HG03280 (cell line): ENCODE data around the gene RNF220.

Experiments
- ATAC-seq: cut with Tn5 transposase; IDR thresholded peaks from one replicate; pipeline ENCODE4 v1.9.1; 2021; ENCODE audit warnings: mild to moderate bottlenecking, moderate library complexity; ENCODE audit not compliant: unreplicated experiment

Gene RNF220

GRCh38 chr1:44575396-44575795, 170.3 kb downstream of the RNF220 start:
- ATAC-seq: no peak

GRCh38 chr1:44576456-44577150, 171.5 kb downstream of the RNF220 start:
- ATAC-seq: no peak

DNA sequence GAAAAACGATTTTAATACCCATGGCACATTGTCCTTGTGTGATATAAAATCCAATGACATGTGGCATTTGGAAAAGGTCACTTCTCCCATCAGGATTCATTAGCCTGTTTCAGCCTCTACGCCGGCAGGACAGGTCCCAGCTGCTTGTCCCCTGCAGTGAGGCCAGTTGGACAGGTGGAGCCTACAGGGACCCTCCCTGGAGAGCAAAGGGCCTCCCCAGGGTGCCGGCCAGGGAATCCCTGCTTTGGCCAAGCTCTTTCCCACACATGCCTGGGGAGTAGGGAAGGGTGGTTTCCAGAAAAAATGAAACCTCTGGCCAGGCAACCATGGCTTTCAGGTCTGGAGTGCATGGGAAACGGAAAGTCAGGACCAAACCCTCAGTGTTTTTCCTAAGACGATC, 176.2 kb downstream of the RNF220 start:
- no peak for ATAC-seq

- no peak for ATAC-seq
These were observed 179.1 kb downstream of the RNF220 start for GRCh38 chr1:44584167-44584566.

- no peak for ATAC-seq
These were observed 180.4 kb downstream of the RNF220 start for GRCh38 chr1:44585315-44585920.

DNA sequence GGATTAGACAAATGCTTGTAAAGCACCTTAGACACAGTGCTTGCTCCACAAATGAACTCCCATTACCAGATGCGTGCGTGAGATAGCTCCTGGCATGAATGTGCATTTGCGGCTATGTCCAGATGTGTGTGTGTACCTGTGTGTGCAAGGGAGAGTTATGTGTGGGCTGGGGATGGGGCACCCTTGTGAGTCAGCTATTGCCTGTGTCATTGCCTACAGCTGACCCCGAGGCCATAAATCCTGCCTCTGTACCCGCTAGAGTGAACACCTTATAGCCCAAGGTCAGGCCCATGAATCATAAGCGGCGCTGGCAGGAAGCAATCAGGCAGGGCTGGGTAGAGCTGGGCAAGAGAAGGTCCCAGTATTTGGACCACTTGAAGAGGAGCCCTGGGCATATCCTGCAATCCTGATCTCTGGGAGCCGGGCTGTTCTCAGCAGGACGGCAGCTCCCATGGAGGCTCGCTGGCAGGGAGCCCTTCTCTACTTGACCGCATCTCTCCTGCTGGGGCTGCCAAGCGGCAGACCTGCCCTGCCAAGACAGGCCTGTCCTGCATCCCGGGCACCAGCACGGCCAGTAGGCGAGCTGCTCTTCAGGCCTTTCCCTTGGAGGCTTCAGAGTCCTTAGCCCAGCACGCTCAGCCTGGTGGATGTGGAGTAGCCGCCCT, 182.9 kb downstream of the RNF220 start:
- no peak for ATAC-seq

- no peak for ATAC-seq
These were observed 183.6 kb downstream of the RNF220 start for GRCh38 chr1:44588551-44589210.

DNA sequence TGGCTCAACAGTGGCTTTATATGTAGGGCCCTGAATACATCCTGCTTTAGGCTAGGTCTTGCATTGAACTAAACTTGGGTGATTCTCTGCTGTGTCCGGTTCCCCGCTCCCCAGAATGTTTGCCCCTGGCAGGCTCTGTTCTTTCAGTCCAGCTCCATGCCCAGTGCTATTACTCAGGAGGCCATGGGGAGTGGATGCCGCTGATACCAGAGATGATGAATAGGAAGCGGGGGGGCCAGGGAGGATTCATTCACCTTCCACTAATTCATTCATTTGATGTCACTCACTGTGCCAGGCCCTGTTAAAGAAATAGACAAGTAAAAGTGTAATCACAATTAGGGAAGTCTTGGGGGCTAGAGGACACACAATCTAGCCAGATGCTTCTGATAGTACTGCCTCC, 185.4 kb downstream of the RNF220 start:
- ATAC-seq: no peak

DNA sequence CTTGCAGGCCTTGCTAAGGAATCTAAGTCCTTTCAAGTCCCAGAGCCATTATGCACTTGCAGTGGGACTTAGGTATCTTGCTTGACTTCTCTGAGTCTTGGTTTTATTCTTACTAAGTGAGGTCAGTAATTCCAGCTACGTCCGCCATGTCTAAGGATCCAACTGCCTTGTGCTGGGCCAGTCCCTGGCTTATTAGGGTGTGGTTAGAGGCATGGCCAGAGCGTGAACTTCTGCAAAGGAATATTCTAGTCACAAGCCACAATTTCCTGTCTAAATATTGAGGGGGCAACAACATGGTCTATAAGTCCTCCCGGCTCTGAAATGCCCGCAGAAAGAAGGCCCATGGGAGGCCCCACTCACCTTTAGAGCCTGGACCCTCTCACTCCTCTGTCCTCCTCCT, 186.3 kb downstream of the RNF220 start:
- ATAC-seq: no peak

GRCh38 chr1:44592208-44593145, 187.4 kb downstream of the RNF220 start:
- no peak for ATAC-seq

GRCh38 chr1:44594353-44594752, 189.3 kb downstream of the RNF220 start:
- no peak for ATAC-seq

DNA sequence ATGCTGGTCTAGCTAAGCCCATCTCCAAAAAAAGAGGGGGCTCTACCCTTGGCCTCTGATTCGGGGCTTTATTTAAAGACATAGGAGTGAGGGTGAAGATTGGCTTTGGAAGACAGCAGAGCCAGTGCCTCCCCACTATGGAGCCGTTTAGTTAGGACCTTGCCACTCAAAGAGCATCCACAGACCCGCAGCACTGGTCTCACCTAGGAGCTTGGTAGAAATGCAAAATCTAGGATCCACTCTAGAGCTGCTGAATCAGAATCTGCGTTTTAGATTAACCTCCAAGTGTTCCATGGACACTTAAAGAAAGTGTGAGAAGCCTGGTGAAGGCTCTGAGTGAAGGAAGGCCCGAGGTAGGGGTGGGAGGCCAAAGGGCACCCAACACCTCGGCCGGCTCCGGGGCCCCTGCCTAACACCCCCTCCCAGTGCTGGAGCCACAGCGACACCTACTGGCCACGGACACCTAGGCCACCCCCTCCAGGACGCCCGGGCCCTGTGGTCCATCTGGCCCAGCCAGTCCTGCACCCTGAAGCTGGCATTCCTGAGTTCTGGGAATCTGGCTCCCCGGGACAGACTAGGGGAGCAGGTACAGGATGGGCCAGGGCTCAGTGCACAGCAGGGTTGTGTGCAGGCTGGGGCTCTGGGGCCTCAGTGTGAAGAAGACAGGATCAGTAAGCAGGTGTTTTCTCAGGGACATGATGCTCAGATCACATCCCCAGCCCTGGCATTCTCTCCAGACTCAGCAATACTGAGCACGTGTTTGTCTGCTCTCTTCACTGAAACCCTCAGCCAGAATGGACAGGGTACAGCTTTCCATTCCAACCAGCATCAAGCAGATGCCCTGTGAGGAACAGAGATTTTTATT, 190.0 kb downstream of the RNF220 start:
- ATAC-seq: no peak

- no peak for ATAC-seq
These were observed 191.5 kb downstream of the RNF220 start for GRCh38 chr1:44596511-44596910.

DNA sequence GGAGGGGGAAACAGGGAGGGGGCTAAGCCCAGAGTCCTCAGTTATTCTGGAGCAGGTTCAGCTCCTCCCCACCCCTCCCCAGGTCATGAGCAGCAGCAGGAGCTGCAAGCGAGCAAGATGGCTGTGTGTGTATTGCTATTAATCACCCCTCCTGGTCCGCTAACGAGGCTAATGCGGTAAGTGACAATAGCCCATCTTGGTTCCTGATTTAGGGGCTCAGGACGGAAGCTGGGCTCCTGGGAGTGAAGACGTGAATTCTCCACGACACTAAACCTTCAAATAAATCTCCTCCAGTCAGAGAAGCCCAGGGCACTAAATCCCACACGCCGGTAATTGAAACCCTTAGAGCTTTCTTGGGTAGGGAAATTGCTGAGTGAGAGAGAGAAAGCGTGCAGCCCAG, 193.1 kb downstream of the RNF220 start:
- no peak for ATAC-seq

GRCh38 chr1:44602634-44603628, 197.9 kb downstream of the RNF220 start:
- no peak for ATAC-seq

DNA sequence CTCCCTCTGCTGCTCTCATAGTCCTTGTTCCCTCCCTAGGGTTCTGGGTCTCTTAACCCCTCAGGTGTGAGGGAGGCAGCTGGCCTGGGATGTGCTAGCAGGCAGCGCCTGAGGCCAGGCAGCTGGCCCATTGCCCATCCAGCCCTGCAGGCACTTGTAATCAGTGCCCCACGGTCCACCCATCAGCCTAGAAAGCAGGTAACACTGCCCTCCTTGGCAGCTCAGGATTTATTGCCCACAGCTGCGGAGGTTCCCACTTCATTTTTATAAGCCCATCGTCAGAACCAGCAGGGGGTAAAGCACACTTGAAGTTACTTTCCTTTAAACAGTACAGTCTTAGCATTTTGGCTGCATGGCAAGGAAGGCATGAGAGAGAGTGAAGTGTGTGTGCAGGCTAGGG, 198.7 kb downstream of the RNF220 start:
- no peak for ATAC-seq

- no peak for ATAC-seq
These were observed 199.3 kb downstream of the RNF220 start for GRCh38 chr1:44604157-44604955.
